Measurements from ENCODE around the gene FAM110D. TPM values are rescaled to one million over a fixed set of nuclear protein-coding genes. Genes with fewer than 3 reads are reported as not detected.

FAM110D gene
- total RNA-seq, result not detected

DNA sequence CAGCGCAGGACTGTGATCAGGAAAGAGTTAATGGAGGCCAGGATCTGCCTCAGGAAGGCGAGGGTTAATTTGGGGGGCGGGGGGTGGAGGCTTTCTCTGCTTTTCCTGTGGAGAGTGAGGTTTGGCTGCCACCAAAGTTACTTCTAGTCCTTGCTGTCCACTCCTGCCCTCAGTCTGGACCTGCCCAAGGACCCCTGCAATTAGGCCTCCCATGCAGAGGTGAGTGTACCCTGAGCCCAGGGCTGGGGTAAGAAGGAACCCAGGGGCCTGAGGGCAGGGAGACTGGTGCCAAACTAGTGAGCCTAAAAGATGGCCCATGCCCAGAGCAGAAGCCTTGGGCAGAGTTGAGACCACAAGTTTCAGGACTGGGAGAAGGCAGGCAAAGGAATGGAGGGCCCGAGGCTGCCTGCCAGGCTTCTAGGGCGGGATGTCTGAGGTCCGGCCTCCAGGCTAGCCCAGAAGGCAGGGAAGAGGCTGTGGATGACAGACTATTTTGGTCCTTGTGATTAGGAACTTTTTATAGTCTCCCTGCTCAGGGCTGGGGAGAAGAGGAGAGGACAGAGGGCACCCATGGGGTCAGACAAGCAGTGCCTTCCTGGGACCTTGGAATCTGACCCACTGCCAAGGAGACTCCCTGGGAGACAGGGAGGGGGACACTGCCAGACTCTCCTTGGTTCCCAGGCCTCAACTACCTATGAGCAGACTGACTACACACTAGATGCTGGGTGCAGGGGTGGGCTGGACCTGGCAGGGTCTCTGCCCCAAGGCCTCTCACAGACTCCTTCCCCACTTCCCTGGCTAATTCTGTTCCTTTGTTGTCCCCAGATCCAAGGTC, at the start of gene FAM110D:
Gene FAM110D (plus strand): TSS at position 172 of the 835 bp plus-strand sequence. CDS start 2,213 bp downstream, outside the sequence.
- H3K4me3 Mint-ChIP-seq, result no peak within 1 kb of the TSS
- peaks cover 56% of the 10 kb centered on the region for H3K27me3 Mint-ChIP-seq
- no peaks in the 10 kb centered on the region for H3K36me3 Mint-ChIP-seq
- no peak for DNase-seq
- no peaks in the 10 kb centered on the region for H3K9me3 Mint-ChIP-seq
- peaks cover 11% of the 10 kb centered on the region for H3K4me1 Mint-ChIP-seq
- POLR2A ChIA-PET, result interaction anchor here (0.6 kb wide), 1 partner anchor 38 kb away, joined by 4 read pairs; no protein-coding TSS in a partner anchor
- no peak for ATAC-seq (ENCODE audit: low read depth)
- no peak within 1 kb of the TSS for H3K27ac Mint-ChIP-seq

DNA sequence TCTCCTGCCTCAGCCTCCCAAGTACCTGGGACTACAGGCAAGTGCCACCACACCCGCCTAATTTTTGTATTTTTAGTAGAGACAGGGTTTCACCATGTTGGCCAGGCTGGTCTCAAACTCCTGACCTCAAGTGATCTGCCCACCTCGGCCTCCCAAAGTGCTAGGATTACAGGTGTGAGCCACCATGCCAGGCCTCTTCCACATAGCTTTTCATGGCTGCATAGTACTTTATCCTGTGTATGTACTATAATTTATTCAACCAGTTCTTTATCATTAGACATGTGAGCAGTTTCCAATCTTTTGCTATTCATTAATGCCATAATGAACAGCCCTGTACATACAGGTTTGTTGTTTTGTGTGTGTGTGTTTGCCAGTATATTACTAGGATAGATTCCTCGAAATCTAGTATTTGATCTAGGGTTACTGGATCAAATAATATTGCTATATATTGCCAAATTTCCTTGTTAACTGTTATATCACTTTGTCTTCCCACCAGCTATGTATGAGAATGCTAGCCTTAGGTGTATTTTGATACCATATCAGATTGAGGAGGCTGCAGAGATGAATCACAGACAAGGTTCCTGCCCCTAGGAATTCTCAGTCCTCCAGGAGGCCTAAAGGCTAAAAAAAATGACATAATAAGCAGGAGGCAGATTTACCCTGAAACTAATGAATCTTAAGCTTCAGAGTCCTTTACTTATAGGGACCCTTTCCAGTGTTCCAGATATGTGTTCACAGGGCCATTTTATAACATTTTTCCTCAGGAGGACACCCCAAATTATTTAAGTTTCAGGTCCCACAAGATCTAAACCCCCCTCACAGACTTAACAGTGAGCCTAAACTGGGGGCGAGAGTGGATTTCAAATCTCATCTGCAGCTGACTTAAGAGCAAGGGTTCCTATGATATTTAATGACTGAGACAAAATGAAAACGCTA, 49.4 kb upstream of the FAM110D start:
- H3K36me3 Mint-ChIP-seq, result peaks cover 5% of the 10 kb centered on the region
- no peaks in the 10 kb centered on the region for H3K27me3 Mint-ChIP-seq
- ATAC-seq (ENCODE audit: low read depth) (no peak), DNase-seq (no peak)
- POLR2A ChIA-PET, result interaction anchor here (0.6 to 1.2 kb wide), 5 partner anchors 17 to 112 kb away, joined by 3 to 8 read pairs (median 4); partner anchors contain the start of gene PAFAH2
- peaks cover 22% of the 10 kb centered on the region for H3K4me1 Mint-ChIP-seq
- no peaks in the 10 kb centered on the region for H3K9me3 Mint-ChIP-seq
- peak overlapping the region; percentile 47 for H3K27ac Mint-ChIP-seq
- peak overlapping the region; percentile 88 for H3K4me3 Mint-ChIP-seq

DNA sequence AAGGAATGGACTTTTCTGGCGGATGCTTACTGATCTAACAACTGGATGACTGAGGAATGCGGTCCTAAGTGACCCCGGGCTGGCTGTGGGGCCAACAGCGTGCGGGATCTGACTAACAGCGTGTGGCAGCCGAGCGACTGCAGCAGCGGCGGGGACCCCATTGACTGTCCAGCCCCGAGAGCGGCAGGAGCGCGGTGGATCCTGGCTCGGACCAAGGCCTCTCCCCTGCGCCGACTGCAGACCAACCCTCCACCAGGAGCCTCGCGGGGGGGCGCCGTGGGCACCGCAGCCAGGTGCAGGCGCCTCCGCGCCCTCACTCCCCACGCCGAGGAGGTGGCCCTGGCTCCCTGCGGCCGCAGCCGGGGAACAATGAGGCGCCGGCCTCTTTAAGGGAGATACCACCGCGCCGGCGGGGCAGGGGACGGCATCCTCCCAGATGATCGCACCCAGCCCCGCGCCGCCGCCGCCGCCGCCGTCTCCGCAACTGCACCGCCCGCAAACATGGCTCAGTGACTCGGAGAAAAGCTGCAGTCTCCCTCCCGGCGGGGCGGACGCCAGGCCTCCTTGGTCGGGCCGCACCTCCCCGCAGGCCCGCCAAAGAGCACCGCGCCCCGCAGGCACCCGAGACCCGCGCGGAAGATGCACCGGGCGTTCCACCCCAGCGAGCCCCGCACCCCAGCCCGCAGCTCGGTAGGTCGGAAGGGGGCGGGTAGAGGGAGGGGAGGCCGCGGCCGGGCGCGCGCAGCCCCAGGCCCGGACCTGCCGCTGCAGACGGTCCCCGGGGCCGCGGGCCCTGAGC, 47.9 kb upstream of the FAM110D start:
- Mint-ChIP-seq H3K27ac (peak overlapping the region; percentile 86), H3K27me3 (no peaks in the 10 kb centered on the region), H3K9me3 (no peaks in the 10 kb centered on the region), H3K4me3 (peak overlapping the region; percentile 88), H3K4me1 (peaks cover 19% of the 10 kb centered on the region), H3K36me3 (peaks cover 5% of the 10 kb centered on the region)
- ATAC-seq (ENCODE audit: low read depth) (peak; percentile 58), DNase-seq (peak; percentile 86)
- POLR2A ChIA-PET, result interaction anchor here (0.6 to 3.1 kb wide), 13 partner anchors 12 to 264 kb away, joined by 3 to 43 read pairs (median 5); partner anchors contain the start of genes CNKSR1 and UBXN11

DNA sequence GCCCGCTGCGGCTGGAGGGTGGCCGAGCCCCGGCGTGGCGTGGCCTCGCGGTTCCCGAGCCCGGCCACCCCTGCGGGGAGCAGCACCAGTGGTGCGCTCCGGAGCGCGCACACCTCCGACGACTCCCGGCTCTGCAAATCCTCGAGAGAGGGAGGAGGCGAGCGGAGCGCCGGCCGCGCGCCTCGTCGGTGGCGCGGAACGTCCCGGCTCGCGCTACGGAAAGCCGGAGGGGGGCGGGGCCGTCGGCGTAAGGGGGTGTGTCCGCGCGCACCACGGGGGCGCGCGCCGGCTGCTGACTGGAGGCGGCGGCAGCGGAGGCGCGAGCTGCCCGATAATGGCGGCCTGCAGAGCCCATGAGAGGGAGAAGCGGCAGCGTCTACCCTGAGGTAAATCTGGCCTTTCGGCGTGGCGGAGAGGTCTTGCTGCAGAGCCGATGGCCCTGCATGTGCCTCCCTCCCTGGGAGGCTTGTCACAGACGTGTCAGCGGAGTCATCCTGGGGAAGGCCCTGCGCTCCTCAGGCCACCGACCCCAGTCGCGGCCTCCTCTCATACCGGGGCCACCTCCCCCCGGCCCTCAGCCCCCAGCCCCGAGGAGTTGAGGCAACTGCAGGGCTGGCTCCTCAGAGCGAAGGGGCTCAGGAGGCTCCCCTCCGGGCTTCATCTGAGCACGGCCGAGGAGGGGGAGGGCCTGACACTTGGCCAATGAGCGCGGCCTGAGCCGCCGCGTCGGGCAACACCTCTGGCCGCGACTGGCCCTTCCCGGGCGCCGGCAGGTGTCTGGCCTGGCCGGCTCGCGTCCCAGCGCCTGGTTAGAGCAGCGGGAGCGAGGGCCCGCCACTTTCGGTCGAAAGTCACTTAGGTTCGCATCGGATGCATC, 47.1 kb upstream of the FAM110D start, which contains the start of gene PDIK1L:
Gene PDIK1L (plus strand): TSS at position 295 of the 877 bp plus-strand sequence. CDS start 2,485 bp downstream, outside the sequence.
- H3K9me3 Mint-ChIP-seq, result no peaks in the 10 kb centered on the region
- peak; percentile 83 for ATAC-seq (ENCODE audit: low read depth)
- H3K4me1 Mint-ChIP-seq, result peaks cover 21% of the 10 kb centered on the region
- peak; percentile 96 for DNase-seq
- H3K4me3 Mint-ChIP-seq, result peak within 1 kb of the TSS; percentile 100
- POLR2A ChIA-PET, result interaction anchor here (0.6 to 3.1 kb wide), 17 partner anchors 11 to 360 kb away, joined by 3 to 43 read pairs (median 5); partner anchors contain the start of genes CNKSR1, HMGN2 and UBXN11
- H3K36me3 Mint-ChIP-seq, result peaks cover 5% of the 10 kb centered on the region
- H3K27ac Mint-ChIP-seq, result peak within 1 kb of the TSS; percentile 94
- no peaks in the 10 kb centered on the region for H3K27me3 Mint-ChIP-seq

DNA sequence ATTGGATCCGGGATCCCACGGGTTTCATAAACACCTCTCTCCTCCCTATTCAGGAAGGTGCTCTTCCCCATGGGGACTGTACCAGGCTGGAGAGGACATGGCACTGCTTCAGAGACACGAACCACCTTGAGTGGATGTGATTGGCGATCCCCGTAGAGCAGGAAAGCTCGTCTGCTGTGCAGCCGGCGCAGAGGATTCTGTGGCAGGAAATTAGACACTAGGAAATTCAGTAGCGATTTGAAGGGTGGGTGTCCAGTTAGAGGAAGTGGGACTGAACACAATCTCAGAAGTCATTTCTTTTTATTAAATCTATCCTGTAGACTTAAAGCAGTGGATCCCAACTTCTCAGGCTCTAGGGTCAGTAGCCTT, 46.5 kb upstream of the FAM110D start:
- no peaks in the 10 kb centered on the region for H3K27me3 Mint-ChIP-seq
- no peaks in the 10 kb centered on the region for H3K9me3 Mint-ChIP-seq
- peak overlapping the region; percentile 94 for H3K27ac Mint-ChIP-seq
- DNase-seq, result no peak
- peak overlapping the region; percentile 100 for H3K4me3 Mint-ChIP-seq
- POLR2A ChIA-PET, result interaction anchor here (1.1 to 3.1 kb wide), 6 partner anchors 11 to 360 kb away, joined by 4 to 43 read pairs (median 18); partner anchors contain the start of gene HMGN2
- ATAC-seq (ENCODE audit: low read depth), result no peak
- peaks cover 8% of the 10 kb centered on the region for H3K36me3 Mint-ChIP-seq
- H3K4me1 Mint-ChIP-seq, result peaks cover 21% of the 10 kb centered on the region

DNA sequence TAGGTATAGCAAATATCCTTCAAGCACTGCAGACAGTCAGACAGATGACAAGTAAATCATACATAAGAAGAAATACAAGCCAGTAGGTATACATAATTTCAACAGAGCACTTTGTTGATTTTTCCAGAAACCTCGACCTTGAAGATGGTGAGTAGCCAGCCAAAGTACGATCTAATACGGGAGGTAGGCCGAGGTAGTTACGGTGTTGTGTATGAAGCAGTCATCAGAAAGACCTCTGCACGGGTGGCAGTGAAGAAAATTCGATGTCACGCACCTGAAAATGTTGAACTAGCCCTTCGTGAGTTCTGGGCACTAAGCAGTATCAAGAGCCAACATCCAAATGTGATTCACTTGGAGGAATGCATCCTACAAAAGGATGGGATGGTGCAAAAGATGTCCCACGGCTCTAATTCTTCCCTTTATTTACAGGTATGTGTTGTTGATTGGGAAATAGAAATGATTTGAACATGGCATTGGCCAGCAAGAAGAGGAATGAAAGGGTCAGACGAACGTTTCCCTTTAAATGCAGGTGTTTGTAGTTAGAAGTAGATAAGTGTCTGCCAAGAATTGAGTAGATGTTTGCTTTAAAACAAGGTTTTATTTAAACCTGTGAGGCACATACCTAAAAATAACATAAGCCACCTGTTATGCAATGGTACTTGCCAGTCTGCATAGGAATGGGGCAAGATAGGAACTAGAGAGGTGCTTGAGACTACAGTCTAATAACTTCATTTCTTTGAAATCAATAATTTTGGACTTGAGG, 44.5 kb upstream of the FAM110D start:
- H3K4me1 Mint-ChIP-seq, result peaks cover 31% of the 10 kb centered on the region
- ATAC-seq (ENCODE audit: low read depth) (no peak), DNase-seq (no peak)
- no peaks in the 10 kb centered on the region for H3K27me3 Mint-ChIP-seq
- peaks cover 22% of the 10 kb centered on the region for H3K36me3 Mint-ChIP-seq
- H3K4me3 Mint-ChIP-seq, result no peak overlapping the region
- POLR2A ChIA-PET, result interaction anchor here (1.5 to 3.1 kb wide), 3 partner anchors 9 to 12 kb away, joined by 11 to 40 read pairs (median 32); no protein-coding TSS in a partner anchor
- H3K27ac Mint-ChIP-seq, result no peak overlapping the region
- H3K9me3 Mint-ChIP-seq, result no peaks in the 10 kb centered on the region

DNA sequence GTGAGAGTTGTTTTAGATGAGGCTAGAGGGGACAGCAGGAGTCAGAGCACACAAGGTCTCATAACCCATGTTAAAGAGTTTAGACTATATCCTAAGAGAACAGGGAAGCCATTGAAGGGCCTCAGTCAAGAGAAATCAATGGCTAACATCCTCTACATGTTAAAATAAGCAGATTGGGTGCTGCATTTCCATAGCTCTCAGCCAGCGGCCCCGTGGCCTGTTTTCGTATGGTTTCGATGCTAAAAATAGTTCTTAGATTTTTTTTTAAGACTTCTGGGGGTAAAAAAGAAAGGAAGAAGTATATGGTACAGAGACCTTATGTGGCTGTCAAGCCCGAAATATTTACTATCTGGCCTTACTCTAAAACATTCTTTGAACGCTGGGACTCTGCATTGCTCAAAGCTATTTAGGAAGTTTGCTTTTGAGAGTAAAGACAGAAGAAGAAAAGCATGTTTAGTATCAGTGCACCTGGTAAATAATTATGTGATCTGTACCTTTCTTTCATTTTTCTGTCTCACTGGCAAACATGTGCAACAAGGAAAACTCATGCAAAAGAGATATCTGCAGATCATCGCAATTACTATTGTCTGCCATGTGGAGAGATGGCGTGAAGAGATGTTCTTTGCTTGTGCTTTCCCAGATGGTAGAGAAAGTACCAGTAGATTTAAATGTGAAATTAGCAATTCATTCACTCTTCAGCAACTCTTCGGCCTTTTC, 38.8 kb upstream of the FAM110D start:
- H3K36me3 Mint-ChIP-seq, result peaks cover 31% of the 10 kb centered on the region
- POLR2A ChIA-PET, result interaction anchor here (0.6 to 1.3 kb wide), 3 partner anchors 19 to 72 kb away, joined by 3 to 5 read pairs (median 5); no protein-coding TSS in a partner anchor
- no peaks in the 10 kb centered on the region for H3K9me3 Mint-ChIP-seq
- peaks cover 35% of the 10 kb centered on the region for H3K4me1 Mint-ChIP-seq
- peak; percentile 60 for ATAC-seq (ENCODE audit: low read depth)
- H3K27me3 Mint-ChIP-seq, result no peaks in the 10 kb centered on the region
- peak overlapping the region; percentile 80 for H3K27ac Mint-ChIP-seq
- peak overlapping the region; percentile 58 for H3K4me3 Mint-ChIP-seq
- no peak for DNase-seq

DNA sequence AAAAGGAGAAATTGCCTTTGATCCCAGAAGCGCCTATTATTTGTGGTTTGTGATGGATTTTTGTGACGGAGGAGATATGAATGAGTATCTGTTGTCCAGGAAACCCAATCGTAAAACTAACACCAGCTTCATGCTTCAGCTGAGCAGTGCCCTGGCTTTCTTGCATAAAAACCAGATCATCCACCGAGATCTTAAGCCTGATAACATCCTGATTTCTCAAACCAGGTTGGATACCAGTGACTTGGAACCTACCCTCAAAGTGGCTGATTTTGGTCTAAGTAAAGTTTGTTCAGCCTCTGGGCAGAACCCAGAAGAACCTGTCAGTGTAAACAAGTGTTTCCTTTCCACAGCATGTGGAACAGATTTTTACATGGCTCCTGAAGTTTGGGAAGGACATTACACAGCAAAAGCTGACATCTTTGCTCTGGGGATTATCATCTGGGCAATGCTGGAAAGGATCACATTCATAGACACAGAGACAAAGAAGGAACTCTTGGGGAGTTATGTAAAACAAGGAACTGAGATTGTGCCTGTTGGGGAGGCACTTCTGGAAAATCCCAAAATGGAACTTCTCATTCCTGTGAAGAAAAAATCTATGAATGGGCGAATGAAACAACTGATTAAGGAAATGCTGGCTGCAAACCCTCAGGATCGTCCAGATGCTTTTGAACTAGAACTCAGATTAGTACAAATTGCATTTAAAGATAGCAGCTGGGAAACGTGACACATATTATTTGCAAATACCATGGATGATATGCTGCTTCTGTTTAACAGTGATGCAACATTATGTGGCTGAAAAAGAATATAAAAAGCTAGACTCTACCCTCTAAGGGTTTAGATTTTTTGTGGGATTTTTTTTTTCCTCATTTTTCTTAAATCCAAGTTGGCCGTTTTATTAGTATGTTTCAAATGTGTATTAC, 36.8 kb upstream of the FAM110D start:
- no peaks in the 10 kb centered on the region for H3K9me3 Mint-ChIP-seq
- ATAC-seq (ENCODE audit: low read depth) (no peak), DNase-seq (no peak)
- H3K27ac Mint-ChIP-seq, result no peak overlapping the region
- POLR2A ChIA-PET, result interaction anchor here (1.4 to 4.8 kb wide), 2 partner anchors 10 to 17 kb away, joined by 8 to 40 read pairs; partner anchors contain the start of gene PDIK1L
- H3K27me3 Mint-ChIP-seq, result no peaks in the 10 kb centered on the region
- no peak overlapping the region for H3K4me3 Mint-ChIP-seq
- H3K36me3 Mint-ChIP-seq, result peaks cover 34% of the 10 kb centered on the region
- peaks cover 45% of the 10 kb centered on the region for H3K4me1 Mint-ChIP-seq

DNA sequence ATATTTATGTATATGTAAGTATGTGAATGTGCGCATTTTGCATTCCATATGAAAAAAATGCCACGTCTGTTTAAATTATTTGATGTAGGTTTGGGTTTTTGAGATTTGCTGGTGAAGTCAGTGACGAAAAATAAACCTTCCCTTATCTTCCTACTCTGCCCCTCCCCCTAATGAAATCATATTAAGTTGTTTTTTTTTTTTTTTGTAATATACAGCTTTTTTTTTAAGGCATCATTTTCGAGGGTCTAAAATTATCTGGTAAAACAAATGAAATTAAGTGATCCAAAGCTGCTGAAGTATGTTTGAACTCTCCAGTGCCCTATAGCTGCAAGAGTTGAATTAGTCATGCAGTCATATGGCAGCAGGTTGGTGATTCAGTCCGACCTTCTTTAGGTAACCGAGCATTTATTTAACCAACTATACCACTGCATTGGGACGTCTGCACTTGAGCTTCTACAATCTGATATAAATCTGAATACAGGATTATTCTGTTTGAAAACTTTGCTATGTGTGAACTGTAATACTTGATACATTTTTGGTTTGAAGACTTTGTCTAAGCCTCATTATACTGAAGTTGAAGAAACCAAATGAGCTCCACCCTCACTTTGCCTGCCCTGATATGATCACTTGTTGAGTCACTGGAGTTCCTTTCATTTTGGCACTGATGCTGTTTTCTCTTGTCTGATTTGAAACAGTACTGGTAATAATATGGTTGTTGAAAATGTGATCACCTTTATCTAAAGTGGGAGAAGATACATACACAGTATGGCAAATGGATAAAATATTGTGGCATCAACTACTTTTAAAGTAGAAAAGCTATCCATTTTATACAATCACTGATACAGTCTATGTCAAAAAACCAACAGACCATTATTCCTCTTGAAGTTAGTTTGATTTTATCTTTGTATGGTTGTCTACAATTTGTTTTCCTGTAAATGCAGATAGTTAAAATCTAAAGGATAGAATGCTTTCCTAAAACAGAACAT, 35.6 kb upstream of the FAM110D start:
- POLR2A ChIA-PET, result interaction anchor here (1.4 to 4.8 kb wide), 2 partner anchors 11 to 16 kb away, joined by 8 to 40 read pairs; partner anchors contain the start of gene PDIK1L
- H3K4me1 Mint-ChIP-seq, result peaks cover 55% of the 10 kb centered on the region
- DNase-seq, result no peak
- H3K36me3 Mint-ChIP-seq, result peaks cover 32% of the 10 kb centered on the region
- peak overlapping the region; percentile 32 for H3K27ac Mint-ChIP-seq
- no peaks in the 10 kb centered on the region for H3K27me3 Mint-ChIP-seq
- ATAC-seq (ENCODE audit: low read depth), result no peak
- H3K4me3 Mint-ChIP-seq, result peak overlapping the region; percentile 7
- H3K9me3 Mint-ChIP-seq, result no peaks in the 10 kb centered on the region

All from activated naive CD8-positive, alpha-beta T cell treated with anti-CD3 and anti-CD28 coated beads, Interleukin-2, amount 10 ng/mL, durations not matched to agents 7 days and 5 days (primary cell).